Measurements from ENCODE around the gene LRRN2.
"Not testable (repeated sequence)": the region's sequence is repeated elsewhere in the genome, so short reads cannot be mapped to it uniquely, and the experiment has no call there.

The LRRN2 gene

GRCh38 chr1:204692325-204692840, 6.8 kb upstream of the LRRN2 start:
- DNase-seq (ENCODE audit: low spot score): no peak

DNA sequence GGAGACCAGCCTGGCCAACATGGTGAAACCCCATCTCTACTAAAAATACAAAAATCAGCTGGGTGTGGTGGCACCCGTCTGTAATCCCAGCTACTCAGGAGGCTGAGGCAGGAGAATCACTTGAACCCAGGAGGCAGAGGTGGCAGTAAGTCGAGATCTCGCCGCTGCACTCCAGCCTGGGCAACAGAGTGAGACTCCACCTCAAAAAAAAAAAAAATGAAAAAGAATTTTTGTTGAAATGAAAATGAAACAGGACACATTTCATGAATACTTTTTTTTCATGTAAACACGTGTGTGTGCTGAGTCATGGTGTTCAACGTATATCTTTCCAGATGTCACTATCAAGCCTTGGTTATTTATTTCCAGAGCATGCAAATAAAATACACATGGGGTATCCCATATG, 5.8 kb upstream of the LRRN2 start:
- not testable (repeated sequence) for DNase-seq (ENCODE audit: low spot score)

- DNase-seq (ENCODE audit: low spot score): no peak
Observed at GRCh38 chr1:204688776-204689175, 3.2 kb upstream of the LRRN2 start.

DNA sequence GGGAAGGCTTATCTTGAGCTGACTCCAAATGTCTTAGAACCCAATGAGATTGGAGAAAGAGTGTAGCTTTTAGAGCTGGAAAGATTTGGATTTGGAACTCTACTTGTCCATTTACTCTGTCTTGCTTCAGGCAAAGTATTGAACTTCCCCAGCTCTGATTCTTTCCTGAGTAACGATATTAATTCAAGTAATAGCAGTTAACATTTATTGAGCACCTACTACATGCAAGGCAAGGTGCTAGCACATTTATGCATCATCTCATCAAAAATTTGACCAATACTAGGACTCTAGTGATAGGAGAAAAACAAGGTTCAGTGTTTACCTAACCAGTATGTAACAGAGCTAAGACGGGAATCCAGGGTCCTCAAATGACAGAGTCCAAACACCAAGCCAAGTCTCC, 2.5 kb upstream of the LRRN2 start:
- no peak for DNase-seq (ENCODE audit: low spot score)

GRCh38 chr1:204684571-204685235, 835 bp downstream of the LRRN2 start:
- DNase-seq (ENCODE audit: low spot score): no peak

DNA sequence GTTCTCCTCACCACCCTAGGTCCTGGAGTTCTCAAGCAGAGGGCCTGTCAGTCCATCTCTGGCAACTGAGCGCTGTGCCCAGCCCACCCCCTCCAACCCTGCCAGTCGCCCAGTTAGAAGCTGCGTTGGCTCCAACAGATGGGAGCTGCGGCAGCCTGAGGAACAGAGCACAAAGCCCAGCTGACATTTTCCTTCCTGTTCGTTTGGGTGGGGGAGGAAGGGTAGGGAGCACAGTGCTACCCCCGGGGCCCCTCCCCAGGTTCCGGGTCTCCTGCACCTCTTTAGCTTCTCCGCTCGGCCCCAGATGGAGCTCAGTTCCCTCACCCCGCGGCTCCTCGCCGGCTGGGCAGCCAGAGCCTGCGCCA, 1.4 kb downstream of the LRRN2 start:
- no peak for DNase-seq (ENCODE audit: low spot score)

DNA sequence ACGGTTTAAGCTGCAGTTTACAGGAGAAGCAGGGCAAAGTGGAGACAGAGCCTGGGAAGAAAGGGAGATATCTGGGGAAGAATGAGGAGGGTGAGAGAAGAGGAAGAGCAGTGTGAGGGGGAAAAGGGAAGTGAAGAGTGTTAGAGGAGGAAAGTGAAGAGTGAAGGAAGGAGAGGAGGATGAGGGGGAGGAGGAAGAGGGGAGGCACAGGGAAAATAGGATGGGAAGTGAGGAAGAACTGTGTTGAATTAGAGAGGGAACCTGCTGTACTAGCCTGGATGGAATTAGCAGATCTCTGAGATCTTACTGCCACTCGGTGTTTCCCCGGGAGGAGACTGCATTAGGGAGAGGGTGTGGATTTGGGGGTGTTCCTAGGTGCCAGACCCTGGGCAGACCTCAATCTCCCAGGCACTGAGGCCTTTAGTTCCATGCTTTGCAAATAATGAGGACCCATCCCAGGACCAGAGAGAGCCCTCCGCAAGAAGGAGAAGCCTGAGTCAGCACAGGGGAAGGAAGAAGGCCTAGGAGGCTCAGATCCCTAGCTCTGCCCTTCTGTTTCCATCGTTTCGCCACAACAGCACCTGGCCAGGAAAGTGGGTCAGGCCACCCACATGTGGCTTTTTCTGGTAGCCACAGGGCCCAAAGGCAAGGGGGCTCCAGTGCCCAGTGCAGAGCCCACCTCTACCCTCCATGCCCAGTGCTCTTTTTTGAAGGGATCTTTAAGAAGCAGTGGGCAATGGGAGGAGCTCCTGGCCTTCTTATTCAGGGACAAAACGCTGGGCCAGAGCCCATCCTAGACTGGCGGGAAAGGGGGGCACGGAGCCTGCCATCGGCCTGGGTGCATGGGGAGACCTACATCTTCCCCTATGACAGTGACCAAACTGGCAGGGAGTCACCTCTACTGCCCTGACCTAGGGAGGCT, 2.0 kb downstream of the LRRN2 start:
- DNase-seq (ENCODE audit: low spot score): no peak

- DNase-seq (ENCODE audit: low spot score): no peak
Observed at GRCh38 chr1:204680461-204680860, 5.1 kb downstream of the LRRN2 start.

GRCh38 chr1:204680051-204680450, 5.5 kb downstream of the LRRN2 start:
- no peak for DNase-seq (ENCODE audit: low spot score)

- no peak for DNase-seq (ENCODE audit: low spot score)
Observed at GRCh38 chr1:204678721-204679475, 6.6 kb downstream of the LRRN2 start.

DNA sequence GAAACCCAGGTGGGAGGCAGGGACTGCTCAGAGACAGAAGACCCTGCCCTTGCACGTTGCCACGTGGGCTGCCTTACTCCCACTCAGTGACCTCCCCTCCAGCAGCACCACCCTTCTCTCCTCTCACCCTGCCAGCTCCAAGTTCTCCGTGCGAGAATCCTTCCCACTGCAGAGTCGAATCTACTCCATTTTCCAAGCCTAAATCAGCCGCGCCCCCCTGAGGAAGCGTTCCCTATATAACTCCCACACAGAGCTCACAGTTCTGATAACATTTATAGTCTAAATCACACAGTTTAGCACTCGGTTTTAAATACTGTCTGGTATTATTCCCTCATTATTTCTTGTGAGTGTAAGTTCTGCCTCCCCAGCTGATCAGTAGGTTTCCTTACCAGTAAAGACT, 7.7 kb downstream of the LRRN2 start:
- DNase-seq (ENCODE audit: low spot score): no peak

DNA sequence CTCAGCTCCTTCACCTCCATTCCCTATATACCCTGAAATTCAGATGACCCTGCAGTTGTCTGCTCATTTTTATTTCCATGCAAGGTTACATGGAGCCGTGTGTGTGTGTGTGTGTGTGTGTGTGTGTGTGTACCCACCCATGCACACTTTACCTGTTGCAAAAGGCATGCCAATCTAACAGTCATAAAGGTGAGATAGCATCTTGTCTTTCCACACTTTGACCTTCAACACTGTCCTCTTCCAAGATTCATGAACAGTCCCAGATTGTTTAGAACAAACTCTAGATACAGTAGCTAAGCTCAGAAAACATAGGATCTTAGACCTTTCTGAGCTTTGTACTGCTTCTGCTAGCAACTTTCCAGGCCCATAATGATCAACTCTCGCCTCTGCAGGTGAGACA, 9.5 kb downstream of the LRRN2 start:
- no peak for DNase-seq (ENCODE audit: low spot score)

DNA sequence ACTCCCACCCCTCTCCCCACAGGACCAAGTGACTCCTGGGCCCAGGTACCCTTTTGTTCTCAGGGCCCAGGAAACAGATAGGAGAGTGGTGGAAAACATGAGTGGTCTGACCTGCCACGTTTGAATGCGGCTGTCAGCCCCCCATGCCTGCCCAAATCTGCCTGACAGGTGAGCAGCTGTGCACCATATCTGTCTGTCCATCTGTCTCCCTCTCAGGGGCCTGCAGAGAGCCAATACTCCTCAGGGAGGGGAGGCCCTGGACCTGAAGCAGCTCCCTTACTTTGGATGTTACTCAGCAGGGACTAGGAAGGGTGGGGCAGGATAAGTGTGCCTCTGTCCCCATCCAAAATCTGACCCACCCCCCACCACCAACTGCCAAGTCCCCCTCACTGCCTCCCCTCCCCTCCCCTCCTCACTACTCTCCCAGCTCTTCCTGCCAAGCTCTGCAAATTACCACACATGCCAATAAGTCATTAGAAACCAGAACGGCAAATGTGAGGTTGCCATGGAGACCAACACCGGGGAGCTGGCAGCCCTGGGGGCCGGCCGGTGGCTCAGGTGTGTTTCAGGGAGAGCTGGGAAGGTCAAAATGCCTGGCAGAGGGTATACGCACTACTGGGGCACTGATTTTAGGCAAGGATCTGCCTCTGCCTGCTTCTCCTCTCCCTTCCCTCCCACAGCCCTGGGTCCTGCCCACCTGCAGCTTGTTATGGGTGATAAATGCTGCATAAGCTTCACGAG, 11.5 kb downstream of the LRRN2 start:
- no peak for DNase-seq (ENCODE audit: low spot score)

DNA sequence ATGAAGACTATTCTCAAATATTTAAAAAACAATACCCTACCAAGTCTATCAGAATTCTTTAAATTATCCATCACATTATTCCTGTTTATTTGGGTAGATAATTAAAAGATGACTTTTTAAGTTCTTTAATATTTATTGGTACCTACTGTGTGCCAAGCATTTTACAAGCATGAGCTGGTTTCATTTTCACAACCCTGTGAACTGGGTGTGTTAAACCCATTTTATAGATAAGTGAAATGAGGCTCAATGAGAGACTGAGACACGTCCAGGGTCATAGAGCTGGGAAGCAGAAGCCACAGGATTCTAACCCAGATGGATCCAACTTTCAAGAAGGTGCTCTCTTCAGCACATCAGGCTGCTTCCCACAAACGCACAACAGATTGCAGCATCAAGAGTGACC, 12.3 kb downstream of the LRRN2 start:
- no peak for DNase-seq (ENCODE audit: low spot score)

DNA sequence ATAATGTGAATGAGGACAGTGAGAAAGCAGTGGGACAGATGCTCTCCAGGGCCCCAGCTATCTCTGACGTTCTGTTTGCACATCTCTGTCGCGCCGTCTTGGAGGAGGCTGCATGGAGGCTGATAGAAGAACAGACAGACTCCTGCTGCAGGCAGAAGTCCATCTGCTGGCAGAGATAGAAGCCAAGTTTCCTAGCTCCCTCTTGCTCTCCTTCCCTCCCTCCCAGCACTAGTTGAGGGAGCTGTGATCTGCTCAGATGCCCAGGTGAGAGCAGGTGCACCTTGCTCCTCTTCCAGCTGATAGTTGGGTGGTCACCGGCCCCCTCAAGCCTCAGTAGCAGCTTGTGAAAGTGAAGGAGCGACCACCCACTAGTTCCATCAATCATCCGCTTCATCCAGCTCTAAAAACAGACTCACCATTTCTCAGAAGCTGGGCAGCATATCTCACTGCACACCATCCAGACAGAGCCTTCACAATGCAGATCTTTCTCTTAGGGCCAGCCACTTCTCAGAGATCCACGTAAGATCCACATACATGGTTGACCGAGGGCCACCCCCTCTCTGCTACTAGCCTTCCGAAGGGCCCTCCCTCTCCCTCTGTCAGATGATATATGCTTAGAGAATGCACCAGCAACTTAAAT, 12.9 kb downstream of the LRRN2 start:
- DNase-seq (ENCODE audit: low spot score): no peak

- DNase-seq (ENCODE audit: low spot score): no peak
Observed at GRCh38 chr1:204672069-204672468, 13.5 kb downstream of the LRRN2 start.

GRCh38 chr1:204670152-204670927, 15.2 kb downstream of the LRRN2 start:
- DNase-seq (ENCODE audit: low spot score): peak; percentile 57

GRCh38 chr1:204669579-204669978, 16.0 kb downstream of the LRRN2 start:
- no peak for DNase-seq (ENCODE audit: low spot score)

DNA sequence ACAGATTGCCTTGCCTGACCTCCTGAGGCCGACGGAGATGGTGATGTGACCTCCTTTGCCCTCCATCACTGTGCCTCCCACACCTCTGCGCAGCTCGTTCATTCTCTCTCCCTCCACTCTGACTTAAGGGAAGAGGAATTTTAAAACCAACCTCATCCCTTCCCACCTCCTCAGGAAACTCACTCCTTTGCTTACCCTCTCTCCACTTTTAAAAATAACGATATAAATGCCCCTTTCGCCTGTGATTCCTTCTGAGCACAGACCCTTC, 21.2 kb downstream of the LRRN2 start:
- DNase-seq (ENCODE audit: low spot score): no peak

- no peak for DNase-seq (ENCODE audit: low spot score)
Observed at GRCh38 chr1:204663644-204664383, 21.7 kb downstream of the LRRN2 start.
